Glomerular visceral epithelial cell (primary cell): Measurements from ENCODE around the gene STYX.

Experiments used
- DNase-seq: peaks from one replicate; pipeline ENCODE4 v3.0.0-alpha.2; 2016; ENCODE audit errors: extremely low spot score

Gene STYX, protein sequence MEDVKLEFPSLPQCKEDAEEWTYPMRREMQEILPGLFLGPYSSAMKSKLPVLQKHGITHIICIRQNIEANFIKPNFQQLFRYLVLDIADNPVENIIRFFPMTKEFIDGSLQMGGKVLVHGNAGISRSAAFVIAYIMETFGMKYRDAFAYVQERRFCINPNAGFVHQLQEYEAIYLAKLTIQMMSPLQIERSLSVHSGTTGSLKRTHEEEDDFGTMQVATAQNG

DNA sequence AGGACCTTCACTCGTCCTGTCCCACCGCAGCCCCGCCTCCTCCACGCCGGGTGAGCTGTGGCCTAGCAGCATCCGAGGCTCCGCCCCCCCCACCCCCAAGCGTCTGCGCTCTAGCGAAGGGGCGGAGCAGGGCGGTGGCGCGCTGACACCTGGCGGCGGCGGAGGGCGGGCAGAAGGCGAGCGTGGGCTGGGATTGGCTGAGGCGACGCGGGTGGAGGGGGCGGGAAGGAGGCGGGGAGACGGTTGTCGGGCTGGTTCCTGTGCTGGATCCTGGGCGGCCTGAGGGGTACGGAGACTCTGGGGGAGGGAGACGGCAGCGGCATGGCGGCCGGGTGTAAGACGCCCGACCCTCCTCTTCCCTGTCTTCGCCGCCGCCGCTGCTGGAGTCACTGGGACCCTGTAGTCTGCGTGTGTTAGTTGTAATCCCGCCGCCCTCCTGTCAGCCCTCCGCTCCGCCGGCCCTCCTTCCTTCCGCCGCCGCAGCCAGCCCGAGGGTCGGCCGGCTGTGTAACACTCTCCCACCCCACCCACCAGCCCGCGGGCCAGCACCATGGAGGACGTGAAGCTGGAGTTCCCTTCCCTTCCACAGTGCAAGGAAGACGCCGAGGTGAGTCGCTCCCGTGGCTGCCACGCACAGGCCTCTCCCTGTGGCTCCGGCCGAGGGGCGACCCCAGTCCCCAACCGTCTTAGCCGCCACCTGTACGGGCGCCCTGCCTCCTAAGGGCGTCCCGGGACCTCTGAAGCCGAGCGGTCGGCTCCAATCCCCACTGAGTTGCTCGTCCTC lies at the start of gene STYX:
Gene STYX (plus strand): TSS at position 242 of the 784 bp plus-strand sequence. CDS start 309 bp downstream, at position 551.
- peak; percentile 99 for DNase-seq

- no peak for DNase-seq
These were observed 45.9 kb upstream of the STYX start for GRCh38 chr14:52683985-52684520.

DNA sequence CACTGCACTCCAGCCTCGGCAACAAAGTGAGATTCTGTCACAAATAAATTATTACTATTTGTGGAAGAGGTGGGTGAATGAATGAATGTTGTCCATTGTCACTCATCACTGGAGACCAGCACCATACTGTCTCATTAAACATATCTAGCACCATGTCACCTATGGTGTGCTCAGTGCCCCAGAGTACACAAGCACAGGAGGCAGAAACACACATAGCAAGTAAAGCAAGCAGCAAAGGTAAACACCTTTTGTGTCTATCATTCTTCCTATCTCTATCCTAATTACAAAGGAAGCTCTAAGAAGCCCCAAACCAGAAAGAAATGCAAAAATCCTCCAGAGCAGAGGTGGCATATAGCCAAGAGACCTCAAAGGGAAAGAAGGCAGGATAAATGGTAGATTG lies 43.8 kb upstream of the STYX start:
- no peak for DNase-seq

DNA sequence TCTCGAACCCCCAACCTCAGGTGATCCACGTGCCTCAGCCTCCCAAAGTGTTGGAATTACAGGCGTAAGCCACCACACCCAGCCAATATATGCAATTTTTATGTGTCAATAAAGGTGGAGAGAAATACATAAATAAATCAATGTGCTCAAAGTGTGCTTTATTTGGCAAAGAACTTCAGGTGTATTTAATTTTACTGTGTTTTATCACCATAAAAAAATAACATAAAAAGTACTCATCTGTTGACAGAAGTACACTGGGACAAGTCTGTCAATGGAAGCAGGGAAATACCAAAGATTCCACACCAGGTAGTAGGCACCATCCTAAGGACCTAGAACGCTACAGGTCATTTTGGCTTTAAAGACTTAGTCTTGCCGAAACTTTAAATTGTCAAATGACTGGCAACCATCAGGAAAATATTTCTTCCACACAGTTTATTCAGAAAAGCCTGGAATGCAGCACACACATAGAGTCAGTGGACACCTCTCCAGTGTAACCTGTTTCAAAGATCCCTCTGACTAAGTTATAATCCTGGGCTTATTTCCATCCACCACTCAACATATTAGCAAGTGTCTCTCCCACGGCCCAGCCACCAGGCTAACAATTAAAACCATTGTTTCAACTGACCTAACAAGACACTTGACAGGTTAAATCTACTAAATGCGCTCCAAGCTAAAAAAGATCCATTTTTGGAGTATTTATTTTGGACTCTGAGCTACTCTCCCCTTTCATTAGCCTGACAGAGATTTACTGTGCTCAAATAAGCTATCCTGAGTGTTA lies 38.8 kb upstream of the STYX start:
- DNase-seq = no peak

DNA sequence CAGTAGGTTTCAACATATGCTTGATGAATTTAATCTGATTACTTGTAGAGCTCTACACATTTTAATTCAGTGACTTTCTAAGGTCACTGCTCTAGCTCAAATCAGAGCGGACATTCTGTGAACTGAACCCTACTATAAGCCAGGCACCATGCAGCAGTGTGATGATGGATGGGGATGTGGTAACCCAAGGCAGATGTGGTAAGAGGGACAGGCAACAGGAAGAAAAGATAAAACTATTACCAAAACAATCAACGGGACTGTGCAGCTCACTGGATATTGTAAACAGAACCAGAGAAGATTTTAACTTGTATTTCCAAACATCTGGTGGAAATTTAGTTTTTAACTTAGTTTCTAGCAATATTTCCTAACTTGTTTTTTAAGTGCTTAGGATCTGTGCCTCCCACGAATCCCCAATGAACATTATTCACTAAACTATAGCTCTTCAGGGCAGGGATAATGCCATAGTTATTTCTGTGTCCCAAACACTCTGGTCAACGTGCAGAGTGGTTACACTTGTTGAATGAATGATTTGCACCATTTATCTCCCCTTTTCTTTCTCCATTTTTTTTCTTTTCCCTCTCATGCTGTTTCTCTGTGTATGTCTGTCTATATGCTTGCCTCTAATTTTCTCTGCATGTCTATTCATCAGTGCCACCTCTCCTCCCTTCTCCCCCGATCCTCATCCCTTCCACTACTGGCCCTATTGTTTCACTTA lies 37.6 kb upstream of the STYX start:
- DNase-seq = no peak

DNA sequence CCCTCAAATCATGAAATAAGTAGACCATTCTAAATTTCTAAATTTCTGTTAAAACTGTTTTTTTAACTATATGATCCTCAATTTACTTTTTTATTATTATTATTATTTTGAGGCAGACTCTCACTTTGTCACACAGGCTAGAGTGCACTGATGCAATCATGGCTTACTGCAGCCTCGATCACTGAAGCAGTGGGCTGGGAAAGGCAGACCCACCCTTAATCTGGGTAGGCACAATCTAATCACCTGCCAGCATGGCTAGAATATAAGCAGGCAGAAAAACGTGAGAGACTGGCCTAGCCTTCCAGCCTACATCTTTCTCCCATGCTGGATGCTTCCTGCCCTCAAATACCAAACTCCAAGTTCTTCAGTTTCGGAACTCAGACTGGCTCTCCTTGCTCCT lies 36.9 kb upstream of the STYX start:
- no peak for DNase-seq

GRCh38 chr14:52693532-52693931 lies 36.4 kb upstream of the STYX start:
- no peak for DNase-seq

DNA sequence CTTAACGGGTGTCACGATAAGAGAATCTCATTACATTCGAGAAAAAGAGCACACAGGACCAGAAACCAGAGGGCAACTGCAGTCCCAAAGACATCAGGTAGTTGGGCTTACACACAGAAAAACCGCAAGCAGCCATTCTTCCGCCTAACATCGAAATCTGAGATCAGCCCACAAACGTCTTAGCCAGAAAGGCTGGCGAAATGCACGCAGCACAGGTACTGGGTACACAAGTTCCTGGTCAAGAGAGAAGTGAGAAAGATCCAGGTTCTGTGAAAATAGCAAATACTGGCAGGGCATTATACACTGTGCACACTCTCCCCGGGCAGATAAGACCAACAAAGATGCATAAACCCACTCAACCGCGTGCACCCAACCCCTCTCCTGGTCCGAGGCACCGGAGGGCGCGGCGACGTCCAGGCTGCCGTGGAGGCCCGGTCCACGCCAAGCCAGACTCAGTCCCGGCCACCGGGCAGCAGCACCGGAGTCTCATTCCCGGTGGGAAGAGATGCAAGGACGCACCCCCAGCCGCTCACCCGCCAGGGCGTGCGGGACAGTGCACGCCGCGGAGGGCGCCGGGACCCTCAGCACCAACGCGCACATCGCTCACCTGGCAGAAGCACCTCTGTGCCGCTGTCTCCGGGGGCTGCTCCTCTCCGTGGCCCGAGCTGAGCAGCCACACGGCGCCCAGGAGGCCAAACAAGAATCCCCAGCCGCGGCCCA lies 35.0 kb upstream of the STYX start:
- peak; percentile 62 for DNase-seq

DNA sequence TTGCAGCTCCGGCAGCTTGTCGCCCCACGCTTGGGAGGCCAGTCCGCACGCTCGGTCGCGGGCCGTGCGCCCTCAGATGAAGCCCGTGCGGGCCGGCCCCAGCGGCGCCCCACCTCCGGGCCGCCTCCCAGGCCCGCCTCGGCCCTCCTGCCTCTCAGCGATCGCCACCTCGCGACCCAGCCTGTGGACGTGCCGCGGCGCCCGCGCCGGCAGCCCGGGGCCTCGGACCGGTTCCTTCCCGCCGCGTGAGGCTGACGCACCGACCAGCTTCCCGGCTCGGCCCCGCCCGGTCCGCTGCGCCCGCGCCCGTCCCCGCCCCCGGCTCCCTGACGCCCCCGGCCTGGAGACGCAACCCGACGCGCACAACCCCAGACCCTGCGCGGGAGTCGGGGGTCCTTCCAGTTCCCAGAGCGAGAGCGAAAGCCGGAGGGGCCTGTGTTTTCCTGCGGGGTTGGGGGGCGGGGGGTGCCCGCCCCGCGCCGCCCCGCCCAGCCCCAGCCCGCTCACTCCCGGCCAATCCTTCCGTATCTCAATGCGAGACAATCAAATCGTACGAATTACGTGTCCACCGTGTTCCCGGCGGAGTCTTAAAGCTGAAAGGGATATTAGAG lies 34.4 kb upstream of the STYX start, which contains the start of gene ERO1A:
Gene ERO1A (minus strand): TSS at position 78 of the 611 bp plus-strand sequence. CDS start 77 bp downstream, at position 1.
- DNase-seq = peak; percentile 80

DNA sequence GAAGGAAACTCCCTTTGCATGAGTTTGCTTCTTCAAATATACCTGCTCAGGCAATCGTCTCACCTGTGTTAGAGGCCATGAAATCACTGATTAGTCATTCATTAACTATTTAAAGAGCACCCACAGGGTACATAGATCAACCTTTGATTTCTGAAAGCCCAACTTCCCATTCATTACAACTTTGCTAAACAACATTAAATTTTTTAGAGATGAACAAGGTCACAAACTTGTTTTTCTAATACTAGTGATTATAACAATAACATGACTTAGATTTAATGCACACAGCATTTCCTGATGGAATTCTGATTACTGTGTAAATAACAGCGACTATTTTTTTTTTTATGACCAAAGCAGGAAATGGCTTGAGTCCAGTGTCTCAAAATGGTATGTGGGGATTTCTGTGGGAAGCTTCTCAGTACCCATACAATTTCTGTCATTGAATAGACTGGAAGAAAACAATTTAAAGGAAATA lies 29.2 kb upstream of the STYX start:
- DNase-seq = no peak

GRCh38 chr14:52701223-52701622 lies 28.7 kb upstream of the STYX start:
- no peak for DNase-seq

DNA sequence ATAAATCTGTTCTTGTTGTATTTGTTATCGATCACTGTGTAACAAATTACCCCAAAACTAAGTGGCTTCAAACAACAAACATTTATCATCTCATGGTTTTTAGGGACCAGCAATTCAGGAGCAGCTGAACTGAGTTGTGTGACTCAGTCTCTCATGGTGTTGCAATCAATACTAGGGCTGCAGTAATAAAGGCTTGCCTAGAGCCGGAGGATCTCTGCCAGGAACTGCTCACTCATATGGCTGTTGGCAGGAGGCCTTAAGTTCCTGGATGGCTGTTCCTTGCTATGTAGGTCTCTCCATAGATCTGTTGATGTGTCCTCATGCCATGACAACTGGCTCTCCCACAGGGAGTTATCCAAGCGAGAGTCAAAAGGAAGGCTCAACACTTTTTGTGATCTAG lies 26.7 kb upstream of the STYX start:
- DNase-seq = peak; percentile 35

DNA sequence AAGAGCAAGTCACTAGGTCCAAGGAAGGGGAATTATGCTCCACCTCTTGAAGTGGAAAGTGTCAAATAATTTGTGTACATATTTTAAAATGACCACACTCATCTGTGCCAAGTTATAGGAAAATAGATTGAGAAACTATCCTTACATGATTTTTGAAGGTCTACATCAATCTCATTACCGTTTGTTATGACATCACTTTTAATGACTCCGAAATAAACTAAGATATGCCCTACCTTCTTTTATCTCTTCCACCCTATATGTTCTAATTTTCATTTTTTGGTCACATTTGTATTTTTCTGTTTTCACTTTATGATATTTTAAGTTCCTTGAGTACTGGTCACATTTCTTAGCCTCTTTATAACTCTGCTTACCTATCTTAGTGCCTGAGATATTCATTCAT lies 26.3 kb upstream of the STYX start:
- DNase-seq = no peak

DNA sequence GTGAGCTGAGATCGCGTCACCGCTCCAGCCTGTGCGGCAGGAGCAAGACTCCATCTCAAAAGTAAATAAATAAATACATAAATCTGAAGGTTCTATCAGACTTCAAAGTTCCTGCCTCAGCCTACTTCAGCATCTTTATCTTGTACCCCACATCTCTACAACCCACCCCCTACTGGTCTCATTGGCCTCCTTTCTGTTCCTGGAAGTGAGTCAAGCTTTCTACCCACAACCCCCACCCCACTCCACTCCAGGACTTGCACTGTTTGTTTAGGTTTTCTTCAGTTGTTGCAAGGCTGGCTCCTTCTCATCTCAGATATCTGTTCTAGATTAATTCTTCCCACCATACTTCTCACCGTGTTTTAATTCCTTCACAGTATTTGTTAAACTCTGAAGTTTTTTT lies 23.7 kb upstream of the STYX start:
- DNase-seq = no peak

GRCh38 chr14:52706724-52707706 lies 23.0 kb upstream of the STYX start, which contains the start of gene PSMC6:
TSS of gene PSMC6 (plus strand) at chr14:52707200. CDS start at chr14:52707220, 20 bp downstream.
- peak; percentile 92 for DNase-seq

DNA sequence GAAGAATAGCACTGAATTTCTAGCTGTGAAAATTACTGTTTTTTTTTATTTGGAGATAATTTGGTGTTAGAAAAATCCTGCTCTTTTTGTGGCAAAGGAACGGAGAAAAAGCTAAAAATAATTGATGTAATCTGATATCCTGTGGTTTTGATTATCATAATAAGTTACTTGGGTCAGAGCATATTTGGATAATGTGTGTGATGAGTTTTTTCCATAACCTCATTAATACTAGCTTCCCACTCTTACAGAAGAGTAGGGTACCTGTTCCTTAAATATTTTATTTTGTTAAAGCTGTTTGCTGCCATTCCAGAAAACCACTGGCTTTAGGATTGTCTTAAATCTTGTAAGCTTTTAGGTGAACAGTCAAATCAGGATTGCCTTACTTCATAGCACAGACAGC lies 18.3 kb upstream of the STYX start:
- DNase-seq = no peak

GRCh38 chr14:52716155-52716554 lies 13.8 kb upstream of the STYX start:
- no peak for DNase-seq

DNA sequence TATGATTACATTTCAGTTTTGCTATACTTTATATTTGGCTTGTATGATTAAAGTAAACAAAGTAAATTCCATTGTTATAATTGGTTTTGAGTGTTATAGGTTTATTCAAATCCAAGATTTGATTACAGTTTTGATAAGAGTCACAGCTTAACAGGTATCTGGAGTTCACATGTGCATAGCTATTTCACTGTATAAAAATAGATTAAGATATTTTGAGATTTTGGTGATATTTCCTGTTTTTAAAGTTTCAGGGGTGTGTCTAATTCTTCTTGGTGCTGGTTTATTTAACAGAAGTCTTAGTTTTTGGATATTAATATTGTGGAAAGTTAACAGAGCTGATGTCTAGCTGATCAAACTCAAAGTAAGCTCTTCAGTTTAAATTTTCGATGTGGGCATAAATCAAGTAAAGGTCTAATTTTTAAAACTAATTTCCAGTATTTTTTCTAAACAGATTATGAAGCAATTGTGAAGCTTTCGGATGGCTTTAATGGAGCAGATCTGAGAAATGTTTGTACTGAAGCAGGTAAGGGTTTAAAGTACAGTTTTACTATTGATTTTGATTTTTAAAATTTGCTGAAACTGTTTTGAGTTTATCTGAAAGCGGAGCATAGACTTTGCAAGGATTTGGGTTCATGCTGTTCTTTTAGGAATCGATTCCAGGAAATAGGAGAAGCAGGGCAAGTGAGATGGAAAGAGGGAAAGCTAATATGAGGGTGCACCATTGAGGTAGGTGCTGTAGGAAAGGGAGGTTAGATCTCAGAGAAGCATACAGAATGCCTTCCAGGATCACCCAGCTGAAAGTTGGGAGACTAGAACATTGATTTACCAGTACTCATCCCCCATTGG lies 6.2 kb upstream of the STYX start:
- DNase-seq = no peak
